H9 (cell line): Measurements from ENCODE around the gene DBH. TPM values are rescaled to one million over a fixed set of nuclear protein-coding genes. Genes with fewer than 3 reads are reported as not detected.

ENCODE experiments used
- DNase-seq: peaks from one replicate; pipeline ENCODE4 v3.0.0-alpha.2; 2017
- H2AFZ ChIP-seq: one replicate; pipeline ENCODE4 v1.6.1; 2013; ENCODE audit warnings: mild to moderate bottlenecking, low read length, control low read depth, moderate library complexity
- H2AK5ac ChIP-seq: 2 replicates; pipeline ENCODE4 v1.6.1; 2013; ENCODE audit warnings: low read length, control low read depth, mixed read lengths; ENCODE audit not compliant: insufficient read length
- H2BK120ac ChIP-seq: one replicate; pipeline ENCODE4 v1.6.1; 2013; ENCODE audit warnings: low read depth, mild to moderate bottlenecking, low read length, control low read depth, inconsistent platforms; ENCODE audit not compliant: poor library complexity, severe bottlenecking
- H2BK12ac ChIP-seq: 2 replicates; pipeline ENCODE4 v1.6.1; 2013; ENCODE audit warnings: low read length, control low read depth, mixed read lengths, low read depth; ENCODE audit not compliant: insufficient read length
- H2BK15ac ChIP-seq: 2 replicates; pipeline ENCODE4 v1.6.1; 2013; ENCODE audit warnings: low read depth, low read length, control low read depth
- H2BK20ac ChIP-seq: one replicate; pipeline ENCODE4 v1.6.1; 2013; ENCODE audit warnings: low read depth, mild to moderate bottlenecking, low read length, control low read depth, inconsistent platforms; ENCODE audit not compliant: poor library complexity, severe bottlenecking
- H2BK5ac ChIP-seq: 2 replicates; pipeline ENCODE4 v1.6.1; 2013; ENCODE audit warnings: low read length, control low read depth, mixed read lengths; ENCODE audit not compliant: insufficient read length
- H3K14ac ChIP-seq: 2 replicates; pipeline ENCODE4 v1.6.1; 2013; ENCODE audit warnings: low read length, control low read depth; ENCODE audit not compliant: insufficient read depth
- H3K18ac ChIP-seq: 2 replicates; pipeline ENCODE4 v1.6.1; 2013; ENCODE audit warnings: low read depth, mild to moderate bottlenecking, mixed read lengths, low read length, control low read depth; ENCODE audit not compliant: insufficient read length
- H3K23ac ChIP-seq: 2 replicates; pipeline ENCODE4 v1.6.1; 2013; ENCODE audit warnings: low read length, control low read depth, mixed read lengths, low read depth; ENCODE audit not compliant: insufficient read length
- H3K23me2 ChIP-seq: 2 replicates; pipeline ENCODE4 v1.6.1; 2013; ENCODE audit warnings: low read depth, mild to moderate bottlenecking, mixed read lengths, low read length, control low read depth; ENCODE audit not compliant: insufficient read length, poor library complexity, severe bottlenecking
- H3K27ac ChIP-seq: 2 replicates; pipeline ENCODE4 v1.5.1; 2013; ENCODE audit warnings: low read length, control low read depth, mixed read lengths, low read depth; ENCODE audit not compliant: insufficient read length
- H3K27me3 ChIP-seq: 2 replicates; pipeline ENCODE4 v1.6.1; 2013; ENCODE audit warnings: low read length, control low read depth, inconsistent platforms; ENCODE audit not compliant: insufficient read depth
- H3K4ac ChIP-seq: 2 replicates; pipeline ENCODE4 v1.6.1; 2013; ENCODE audit warnings: low read depth, mild to moderate bottlenecking, control low read depth, inconsistent platforms, low read length, moderate library complexity
- H3K4me1 ChIP-seq: 2 replicates; pipeline ENCODE4 v1.6.1; 2013; ENCODE audit warnings: low read length, control low read depth, inconsistent platforms; ENCODE audit not compliant: insufficient read depth
- H3K4me2 ChIP-seq: 2 replicates; pipeline ENCODE4 v1.6.1; 2013; ENCODE audit warnings: low read length, control low read depth, mixed read lengths; ENCODE audit not compliant: insufficient read length, insufficient read depth
- H3K56ac ChIP-seq: 2 replicates; pipeline ENCODE4 v1.6.1; 2013; ENCODE audit warnings: low read depth, mild to moderate bottlenecking, mixed read lengths, low read length, control low read depth; ENCODE audit not compliant: insufficient read length
- H3K79me1 ChIP-seq: 2 replicates; pipeline ENCODE4 v1.6.1; 2013; ENCODE audit warnings: low read depth, mild to moderate bottlenecking, moderate library complexity, low read length, control low read depth, inconsistent platforms; ENCODE audit not compliant: insufficient read depth, poor library complexity, severe bottlenecking
- H3K79me2 ChIP-seq: 2 replicates; pipeline ENCODE4 v1.6.1; 2013; ENCODE audit warnings: low read length, control low read depth, inconsistent platforms; ENCODE audit not compliant: insufficient read depth
- H3K9ac ChIP-seq: 2 replicates; pipeline ENCODE4 v1.6.1; 2013; ENCODE audit warnings: low read length, control low read depth, mixed read lengths; ENCODE audit not compliant: insufficient read length; ENCODE audit errors: extremely low read depth
- H3K9me3 ChIP-seq: one replicate; pipeline ENCODE4 v1.6.1; 2013; ENCODE audit warnings: low read depth, low read length, inconsistent platforms; ENCODE audit not compliant: control insufficient read depth
- H3T11ph ChIP-seq: one replicate; pipeline ENCODE4 v1.6.1; 2013; ENCODE audit warnings: mild to moderate bottlenecking, low read length, control low read depth, inconsistent platforms
- H4K20me1 ChIP-seq: one replicate; pipeline ENCODE4 v1.6.1; 2013; ENCODE audit not compliant: control insufficient read depth, insufficient read length, insufficient read depth
- H4K5ac ChIP-seq: 2 replicates; pipeline ENCODE4 v1.6.1; 2013; ENCODE audit warnings: low read depth, mild to moderate bottlenecking, mixed read lengths, low read length, control low read depth; ENCODE audit not compliant: insufficient read length
- H4K8ac ChIP-seq: replicated peaks from 2 replicates; pipeline ENCODE4 v1.6.1; 2013; ENCODE audit warnings: low read length, control low read depth, mixed read lengths, low read depth; ENCODE audit not compliant: insufficient read length
- H4K91ac ChIP-seq: 2 replicates; pipeline ENCODE4 v1.6.1; 2013; ENCODE audit warnings: low read depth, mild to moderate bottlenecking, moderate library complexity, mixed read lengths, low read length, control low read depth; ENCODE audit not compliant: insufficient read length
- H3K27ac Mint-ChIP-seq, 3 experiments: 2 replicates in 2 of 3; 3 replicates in 1 of 3; pipeline ENCODE4 v1.8.0; 2020 to 2021; ENCODE audit warnings: mixed read lengths in 3 of 3, mild to moderate bottlenecking in 1 of 3, moderate library complexity in 1 of 3
- H3K27me3 Mint-ChIP-seq: 2 replicates; pipeline ENCODE4 v1.8.0; 2021; ENCODE audit warnings: low read depth, mild to moderate bottlenecking, moderate library complexity, mixed read lengths
- H3K36me3 Mint-ChIP-seq, 3 experiments: 2 replicates in 2 of 3; 3 replicates in 1 of 3; pipeline ENCODE4 v1.8.0; 2020 to 2021; ENCODE audit warnings: low read depth in 3 of 3, mixed read lengths in 3 of 3; ENCODE audit not compliant: insufficient read depth in 1 of 3
- H3K4me1 Mint-ChIP-seq, 2 experiments: 2 replicates each; pipeline ENCODE4 v1.8.0; 2020; ENCODE audit warnings: mixed read lengths in 2 of 2
- H3K4me3 Mint-ChIP-seq, 2 experiments: 2 replicates in 1 of 2; 3 replicates in 1 of 2; pipeline ENCODE4 v1.8.0; 2020 to 2021; ENCODE audit warnings: mild to moderate bottlenecking in 2 of 2, mixed read lengths in 2 of 2, moderate library complexity in 1 of 2
- H3K9me3 Mint-ChIP-seq, 2 experiments: 2 replicates in 1 of 2; 3 replicates in 1 of 2; pipeline ENCODE4 v1.8.0; 2020; ENCODE audit warnings: mild to moderate bottlenecking in 2 of 2, mixed read lengths in 2 of 2, moderate library complexity in 1 of 2
- WGBS: extraction: QIAGEN DNeasy Blood & Tissue Kit; methylation state at CpG from one replicate; pipeline ENCODE4 v1.1.7; 2013; ENCODE audit warnings: missing lambda C conversion rate, low lambda C conversion rate, mixed read lengths; ENCODE audit not compliant: insufficient read length; ENCODE audit errors: extremely low coverage; 5-methylcytosine and 5-hydroxymethylcytosine counted together
- total RNA-seq: library from RNA; stranded (reverse); gene quantifications from 2 replicates; pipeline ENCODE4 v1.2.1, GENCODE V29; 2021
- TF ChIP-seq, protein P1 (sequence below): fragments of 200-600 bp; sonication (generic); conservative IDR thresholded peaks from 3 replicates; pipeline ENCODE4 v1.8.0; 2021; ENCODE audit warnings: antibody characterized with exemption, mild to moderate bottlenecking

The DBH gene
- total RNA-seq, 1 experiment from 2014 or later: not detected

DNA sequence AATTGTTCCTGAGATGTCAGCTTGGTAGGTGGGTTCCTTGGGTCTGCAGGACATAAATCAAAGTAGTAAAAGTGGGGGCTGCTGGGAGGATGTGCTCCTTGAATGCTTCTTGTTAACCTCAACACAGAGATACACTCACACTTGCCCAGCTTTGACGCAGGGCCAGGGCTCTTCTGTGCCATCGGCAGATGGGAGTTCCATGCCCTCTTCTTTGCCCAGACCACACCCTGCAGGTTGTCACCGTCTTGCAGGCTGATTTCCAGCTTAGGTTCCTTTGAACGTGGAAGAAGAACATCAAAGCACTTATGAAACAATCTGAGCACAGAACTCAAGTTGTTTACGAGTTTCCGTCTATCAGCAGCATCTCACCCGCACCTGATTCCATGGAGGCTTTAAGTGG is 11.0 kb downstream of the DBH start:
- Histone ChIP-seq H3K4ac (no peak overlapping the region), H3K18ac (no peak overlapping the region), H3K79me1 (no peaks in the 10 kb centered on the region), H2BK15ac (no peak overlapping the region), H3K27me3 (no peaks in the 10 kb centered on the region), H3K23ac (no peak overlapping the region), H3K9me3 (no peaks in the 10 kb centered on the region), H3K79me2 (no peaks in the 10 kb centered on the region), H4K20me1 (no peaks in the 10 kb centered on the region), H2AK5ac (no peak overlapping the region), H4K5ac (no peak overlapping the region), H2BK12ac (no peak overlapping the region), H3K4me2 (no peak overlapping the region), H3K14ac (no peak overlapping the region), H2BK5ac (no peak overlapping the region), H2AFZ (no peak overlapping the region), H4K8ac (no peak overlapping the region), H3K23me2 (no peaks in the 10 kb centered on the region), H3K4me1 (no peaks in the 10 kb centered on the region), H3K56ac (no peak overlapping the region), H3K9ac (no peak overlapping the region), H2BK120ac (no peak overlapping the region), H3K27ac (no peak overlapping the region), H2BK20ac (no peak overlapping the region), H3T11ph (no peak overlapping the region), H4K91ac (no peak overlapping the region)
- Mint-ChIP-seq H3K4me3 (no peak overlapping the region), H3K4me1 (peaks cover 7 to 16% of the 10 kb centered on the region in 2 experiments), H3K9me3 (no peaks in the 10 kb centered on the region), H3K27me3 (peaks cover 17% of the 10 kb centered on the region), H3K36me3 (no peaks in the 10 kb centered on the region; a peak in 1 of 7 replicates), H3K27ac (no peak overlapping the region; a peak in 1 of 7 replicates)
- WGBS: no CpG with 5 or more reads among the region's 7 CpGs
- no peak for DNase-seq
- TF ChIP-seq, protein P1, sequence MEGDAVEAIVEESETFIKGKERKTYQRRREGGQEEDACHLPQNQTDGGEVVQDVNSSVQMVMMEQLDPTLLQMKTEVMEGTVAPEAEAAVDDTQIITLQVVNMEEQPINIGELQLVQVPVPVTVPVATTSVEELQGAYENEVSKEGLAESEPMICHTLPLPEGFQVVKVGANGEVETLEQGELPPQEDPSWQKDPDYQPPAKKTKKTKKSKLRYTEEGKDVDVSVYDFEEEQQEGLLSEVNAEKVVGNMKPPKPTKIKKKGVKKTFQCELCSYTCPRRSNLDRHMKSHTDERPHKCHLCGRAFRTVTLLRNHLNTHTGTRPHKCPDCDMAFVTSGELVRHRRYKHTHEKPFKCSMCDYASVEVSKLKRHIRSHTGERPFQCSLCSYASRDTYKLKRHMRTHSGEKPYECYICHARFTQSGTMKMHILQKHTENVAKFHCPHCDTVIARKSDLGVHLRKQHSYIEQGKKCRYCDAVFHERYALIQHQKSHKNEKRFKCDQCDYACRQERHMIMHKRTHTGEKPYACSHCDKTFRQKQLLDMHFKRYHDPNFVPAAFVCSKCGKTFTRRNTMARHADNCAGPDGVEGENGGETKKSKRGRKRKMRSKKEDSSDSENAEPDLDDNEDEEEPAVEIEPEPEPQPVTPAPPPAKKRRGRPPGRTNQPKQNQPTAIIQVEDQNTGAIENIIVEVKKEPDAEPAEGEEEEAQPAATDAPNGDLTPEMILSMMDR: no peak
